Adrenal gland (tissue), 12 donors: ENCODE measurements around the gene STOM. TPM values are rescaled to one million over a fixed set of nuclear protein-coding genes. Genes with fewer than 3 reads are reported as not detected.

ENCODE experiments used
- DNase-seq, 7 donors: peaks; one replicate each; pipeline ENCODE4 v3.0.0-alpha.2; 2019 to 2020
- H3K27ac ChIP-seq, 5 donors: fragments of 200-600 bp; sonication (generic) in 4 of 5; 1 replicate in 3 of 5; 2 replicates in 2 of 5; pipeline versions ENCODE4 v1.5.1 to v1.8.0; 2016 to 2020; ENCODE audit warnings: mild to moderate bottlenecking in 1 of 5
- H3K27me3 ChIP-seq: fragments of 200-600 bp; 2 replicates; pipeline ENCODE4 v1.8.0; 2021
- H3K36me3 ChIP-seq, 2 donors: fragments of 200-600 bp; replicated peaks in 1 of 2; 1 replicate in 1 of 2; 2 replicates in 1 of 2; pipeline versions ENCODE4 v1.5.1 to v1.8.0; 2018 to 2022
- H3K4me1 ChIP-seq, 2 donors: fragments of 200-600 bp; replicated peaks in 1 of 2; 1 replicate in 1 of 2; 2 replicates in 1 of 2; pipeline versions ENCODE4 v1.5.1 to v1.8.0; 2018 to 2021
- H3K4me3 ChIP-seq, 4 donors: fragments of 200-600 bp; sonication (generic) in 3 of 4; one replicate each; pipeline ENCODE4 v1.5.1; 2016 to 2018
- H3K9me3 ChIP-seq, 3 donors: fragments of 200-600 bp; sonication (generic) in 1 of 3; replicated peaks in 1 of 3; 1 replicate in 2 of 3; 2 replicates in 1 of 3; pipeline versions ENCODE4 v1.5.1 to v1.8.0; 2016 to 2021
- CTCF ChIP-seq, 6 experiments: fragments of 450-650 bp in 4 of 6; fragments of 200-600 bp in 2 of 6; sonication (generic) in 1 of 6; IDR thresholded peaks; 1 replicate in 5 of 6; 2 replicates in 1 of 6; pipeline versions ENCODE4 v1.5.1 to v1.8.0; 2016 to 2021; ENCODE audit warnings: antibody characterized with exemption in 6 of 6, mild to moderate bottlenecking in 2 of 6, moderate library complexity in 1 of 6
- POLR2A ChIP-seq, 2 donors: fragments of 450-650 bp; IDR thresholded peaks; one replicate each; pipeline ENCODE4 v1.6.1; 2017; ENCODE audit warnings: antibody characterized with exemption in 2 of 2, mild to moderate bottlenecking in 2 of 2, moderate library complexity in 1 of 2
- WGBS, 4 donors: extraction: QIAGEN DNeasy Blood & Tissue Kit in 2 of 4; methylation state at CpG; one replicate each; pipeline versions ENCODE4 v1.1.5 to v1.1.7; 2013 to 2017; 5-methylcytosine and 5-hydroxymethylcytosine counted together
- intact Hi-C, 2 donors: fragments of 100-400 bp; cut with DNase I; formaldehyde crosslinking; loops; one replicate each; pipeline versions ENCODE4 v1.14.1 to v1.15.0; 2022 to 2023
- polyA plus RNA-seq, 3 donors: library from polyadenylated mRNA; stranded (reverse); fragments of 200-250 nt in 2 of 3; fragments of 350-450 nt in 1 of 3; fragmentation: Illumina TruSeq in 1 of 3; extraction: RNeasy Lipid Tissue Mini Kit (QIAGEN cat#74804) in 1 of 3; gene quantifications; one replicate each; pipeline ENCODE4 v1.2.3, GENCODE V29; 2013 to 2014
- total RNA-seq, 9 donors: library from RNA; depleted of rRNA in 4 of 9; stranded (reverse); fragments of >200 nt in 4 of 9; fragments of 120-200 nt in 1 of 9; fragmentation: NEBNext Ultra II Directional in 1 of 9; extraction: Animal tissue kit (Norgen Biotek cat#: 25700) in 1 of 9; gene quantifications; one replicate each; pipeline versions ENCODE4 v1.1.0 to v1.2.4, GENCODE V29; 2013 to 2023
- donor health status: healthy with polysubstance abuse.
- donor health status: Bipolar disorder and iron deficiency.
- donor health status: DM: yes; HTN: yes; CAD: no.
- donor health status: DM: no; HTN: no; CAD: no.
- donor health status: DM: no; HTN: no; CAD: no.
- donor health status: DM: yes; HTN: yes; CAD: no.

Gene STOM
- total and polyA plus RNA-seq, 12 donors: 104 to 427 (median 211) TPM

DNA sequence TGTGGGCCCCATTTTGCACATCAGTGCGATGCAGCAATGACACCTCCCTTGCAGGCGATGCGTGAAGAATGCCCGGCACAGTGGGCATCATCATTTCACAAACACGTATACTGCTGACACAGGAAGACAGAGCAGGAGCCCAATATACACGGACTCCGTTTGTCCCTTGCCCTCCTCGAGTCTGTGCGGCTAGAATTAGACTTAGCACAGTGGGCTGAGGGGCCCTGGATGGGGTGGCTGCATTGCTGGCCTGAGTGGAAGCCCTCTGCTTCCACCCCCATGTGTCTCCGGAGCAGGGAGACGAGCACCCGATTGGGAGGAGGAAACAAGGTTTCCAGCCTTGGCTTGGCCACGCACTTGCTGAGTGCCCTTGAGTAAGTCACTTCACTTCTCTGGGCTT is 61.3 kb downstream of the STOM start:
- Histone ChIP-seq H3K4me1 (peaks cover 10 to 13% of the 10 kb centered on the region in 2 donors), H3K4me3 (no peak overlapping the region), H3K9me3 (no peaks in the 10 kb centered on the region), H3K27ac (no peak overlapping the region), H3K36me3 (peaks cover 0 to 69% of the 10 kb centered on the region in 2 donors), H3K27me3 (no peaks in the 10 kb centered on the region)
- WGBS, 4 donors: 73 to 93% (median 88%) methylated on average over 2 to 13 of the region's 13 CpGs
- intact Hi-C loops: no loop called here
- no peak for DNase-seq
- no peak for TF ChIP-seq POLR2A (IDR thresholded peaks at IDR 0.05)
- no peak for TF ChIP-seq CTCF (IDR thresholded peaks at IDR 0.05)

DNA sequence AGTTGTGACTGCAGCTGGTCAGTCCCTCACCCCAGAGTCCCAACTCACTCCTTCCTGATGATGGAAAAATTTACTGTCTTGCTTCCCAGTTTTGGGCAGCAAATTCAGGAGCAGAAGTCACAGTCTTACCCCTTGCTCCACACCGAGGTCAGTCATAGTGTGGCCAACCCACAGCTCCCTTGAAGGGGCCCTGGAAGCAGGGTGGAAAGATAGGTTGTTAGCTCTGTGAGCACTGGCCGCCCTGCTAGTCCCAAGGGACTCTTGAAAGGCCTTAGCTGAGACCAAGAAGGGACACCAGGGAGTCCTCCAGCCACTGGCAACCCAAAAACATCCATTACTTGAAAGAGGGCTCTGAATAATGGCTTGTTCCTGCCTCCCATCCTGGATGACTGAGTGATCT is 62.1 kb downstream of the STOM start:
- no peak for DNase-seq

GRCh38 chr9:121305269-121305994 is 64.6 kb downstream of the STOM start:
- peak in 6 of 7 donors; percentile 61 to 91 (median 78) for DNase-seq
- TF ChIP-seq POLR2A (IDR thresholded peaks at IDR 0.05): no peak
- TF ChIP-seq CTCF (IDR thresholded peaks at IDR 0.05): no peak
- 43 to 72% (median 48%) methylated on average over 8 to 13 of the region's 13 CpGs for WGBS, 4 donors
- Histone ChIP-seq H3K27ac (peak overlapping the region in 2 of 5 donors; percentile 0 to 30), H3K9me3 (no peaks in the 10 kb centered on the region), H3K27me3 (no peaks in the 10 kb centered on the region), H3K36me3 (peaks cover 0 to 55% of the 10 kb centered on the region in 2 donors), H3K4me3 (no peak overlapping the region), H3K4me1 (peaks cover 11 to 22% of the 10 kb centered on the region in 2 donors)
- intact Hi-C loops: no loop called here

More for the DNA sequence above, 62.1 kb downstream of the STOM start:
- Histone ChIP-seq H3K9me3 (no peaks in the 10 kb centered on the region), H3K4me1 (peaks cover 10 to 17% of the 10 kb centered on the region in 2 donors), H3K36me3 (peaks cover 0 to 69% of the 10 kb centered on the region in 2 donors), H3K4me3 (no peak overlapping the region), H3K27ac (no peak overlapping the region), H3K27me3 (no peaks in the 10 kb centered on the region)
- 81 to 91% (median 87%) methylated on average over 2 of the region's 2 CpGs for WGBS, 4 donors
- TF ChIP-seq POLR2A (IDR thresholded peaks at IDR 0.05): no peak
- TF ChIP-seq CTCF (IDR thresholded peaks at IDR 0.05): no peak
- intact Hi-C loops: no loop called here

GRCh38 chr9:121304707-121305106 is 65.3 kb downstream of the STOM start:
- no peak for DNase-seq
- WGBS, 4 donors: 80 to 92% (median 85%) methylated on average over 1 of the region's 1 CpG
- Histone ChIP-seq H3K36me3 (peaks cover 0 to 50% of the 10 kb centered on the region in 2 donors), H3K9me3 (no peaks in the 10 kb centered on the region), H3K4me3 (no peak overlapping the region), H3K27me3 (no peaks in the 10 kb centered on the region), H3K4me1 (peaks cover 16 to 28% of the 10 kb centered on the region in 2 donors), H3K27ac (peak overlapping the region in 1 of 5 donors; percentile 25)
- intact Hi-C loops: no loop called here
- TF ChIP-seq POLR2A (IDR thresholded peaks at IDR 0.05) (no peak), CTCF (IDR thresholded peaks at IDR 0.05) (no peak)
